GM21381 (cell line): ENCODE results near the gene P3H2.
A peak's percentile ranks its signal among the peaks of the same experiment; 100 is the strongest.
"Not testable (repeated sequence)": the region's sequence is repeated elsewhere in the genome, so short reads cannot be mapped to it uniquely, and the experiment has no call there.

ENCODE experiments used
- ATAC-seq: cut with Tn5 transposase; IDR thresholded peaks from one replicate; pipeline ENCODE4 v1.9.1; 2021; ENCODE audit warnings: mild to moderate bottlenecking, moderate library complexity; ENCODE audit not compliant: unreplicated experiment

The P3H2 gene, protein sequence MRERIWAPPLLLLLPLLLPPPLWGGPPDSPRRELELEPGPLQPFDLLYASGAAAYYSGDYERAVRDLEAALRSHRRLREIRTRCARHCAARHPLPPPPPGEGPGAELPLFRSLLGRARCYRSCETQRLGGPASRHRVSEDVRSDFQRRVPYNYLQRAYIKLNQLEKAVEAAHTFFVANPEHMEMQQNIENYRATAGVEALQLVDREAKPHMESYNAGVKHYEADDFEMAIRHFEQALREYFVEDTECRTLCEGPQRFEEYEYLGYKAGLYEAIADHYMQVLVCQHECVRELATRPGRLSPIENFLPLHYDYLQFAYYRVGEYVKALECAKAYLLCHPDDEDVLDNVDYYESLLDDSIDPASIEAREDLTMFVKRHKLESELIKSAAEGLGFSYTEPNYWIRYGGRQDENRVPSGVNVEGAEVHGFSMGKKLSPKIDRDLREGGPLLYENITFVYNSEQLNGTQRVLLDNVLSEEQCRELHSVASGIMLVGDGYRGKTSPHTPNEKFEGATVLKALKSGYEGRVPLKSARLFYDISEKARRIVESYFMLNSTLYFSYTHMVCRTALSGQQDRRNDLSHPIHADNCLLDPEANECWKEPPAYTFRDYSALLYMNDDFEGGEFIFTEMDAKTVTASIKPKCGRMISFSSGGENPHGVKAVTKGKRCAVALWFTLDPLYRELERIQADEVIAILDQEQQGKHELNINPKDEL

DNA sequence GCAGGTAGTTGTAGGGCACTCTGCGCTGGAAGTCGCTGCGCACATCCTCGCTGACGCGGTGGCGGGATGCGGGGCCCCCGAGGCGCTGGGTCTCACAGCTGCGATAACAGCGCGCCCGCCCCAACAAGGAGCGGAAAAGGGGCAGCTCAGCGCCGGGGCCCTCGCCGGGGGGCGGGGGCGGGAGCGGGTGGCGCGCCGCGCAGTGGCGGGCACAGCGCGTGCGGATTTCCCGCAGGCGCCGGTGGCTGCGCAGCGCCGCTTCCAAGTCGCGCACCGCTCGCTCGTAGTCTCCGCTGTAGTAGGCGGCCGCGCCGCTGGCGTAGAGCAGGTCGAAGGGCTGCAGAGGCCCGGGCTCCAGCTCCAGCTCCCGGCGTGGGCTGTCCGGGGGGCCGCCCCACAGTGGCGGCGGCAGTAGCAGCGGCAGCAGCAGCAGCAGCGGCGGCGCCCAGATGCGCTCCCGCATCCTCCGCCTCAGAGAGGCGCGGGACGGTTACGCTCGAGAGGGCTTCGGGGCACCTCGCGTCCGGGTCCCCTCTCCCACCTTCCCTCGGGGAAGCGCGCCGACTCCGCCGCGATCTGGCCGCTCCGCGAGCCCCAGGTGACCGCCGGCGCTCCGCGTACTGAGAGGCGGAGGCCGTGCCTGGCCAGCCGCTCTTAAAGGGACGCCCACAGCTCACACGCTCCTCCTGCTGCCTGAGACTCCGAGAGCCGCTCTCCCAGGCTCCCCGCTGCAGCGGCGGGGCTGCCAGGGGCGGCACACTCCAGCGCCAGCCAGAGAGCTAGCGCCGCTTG, at the start of gene P3H2:
Gene P3H2, minus strand, starts transcription at position 629 of the 792 bp plus-strand sequence. Its CDS starts 166 bp downstream, at position 463.
- peak; percentile 73 for ATAC-seq

GRCh38 chr3:190169877-190170276, 49.2 kb upstream of the P3H2 start:
- peak; percentile 72 for ATAC-seq

- ATAC-seq, result no peak
Observed at GRCh38 chr3:190169243-190169642, 48.5 kb upstream of the P3H2 start.

- no peak for ATAC-seq
Observed at GRCh38 chr3:190167936-190168680, 47.4 kb upstream of the P3H2 start.

DNA sequence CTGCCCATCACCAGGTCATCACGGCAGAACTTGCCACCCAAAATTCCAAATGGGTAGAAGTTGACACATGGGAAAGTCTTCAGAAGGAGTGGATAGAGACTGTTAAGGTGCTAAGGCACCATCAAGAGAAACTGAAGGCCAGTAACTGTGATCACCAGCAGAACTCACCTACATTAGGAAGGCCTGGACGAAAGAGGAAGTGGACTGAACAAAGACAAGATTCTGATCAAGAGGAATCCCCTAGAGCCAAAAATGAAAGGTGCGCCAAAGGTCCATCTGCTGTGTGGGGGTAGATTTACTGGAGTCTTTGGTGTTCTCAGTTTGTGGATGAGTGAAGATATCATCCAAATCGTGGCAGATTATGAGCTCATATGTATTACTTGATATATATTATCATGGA, 46.3 kb upstream of the P3H2 start:
- ATAC-seq, result no peak

DNA sequence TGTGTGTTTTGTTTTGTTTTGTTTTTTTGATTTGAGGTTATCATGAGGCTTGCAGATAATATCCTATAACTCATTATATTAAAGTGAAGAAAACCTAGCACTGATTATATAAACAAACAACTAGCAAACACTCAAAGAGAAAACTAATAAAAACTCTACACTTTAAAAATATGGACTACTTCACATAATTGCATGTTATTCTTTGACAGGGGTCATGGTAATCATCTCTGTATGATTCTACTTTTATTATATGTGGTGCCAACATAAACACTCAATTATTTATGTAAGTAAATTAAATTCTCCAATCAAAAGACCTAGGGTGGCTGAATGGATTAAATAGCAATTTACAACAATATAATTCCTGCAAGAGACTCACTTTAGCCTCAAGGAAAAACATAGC, 44.6 kb upstream of the P3H2 start:
- no peak for ATAC-seq

DNA sequence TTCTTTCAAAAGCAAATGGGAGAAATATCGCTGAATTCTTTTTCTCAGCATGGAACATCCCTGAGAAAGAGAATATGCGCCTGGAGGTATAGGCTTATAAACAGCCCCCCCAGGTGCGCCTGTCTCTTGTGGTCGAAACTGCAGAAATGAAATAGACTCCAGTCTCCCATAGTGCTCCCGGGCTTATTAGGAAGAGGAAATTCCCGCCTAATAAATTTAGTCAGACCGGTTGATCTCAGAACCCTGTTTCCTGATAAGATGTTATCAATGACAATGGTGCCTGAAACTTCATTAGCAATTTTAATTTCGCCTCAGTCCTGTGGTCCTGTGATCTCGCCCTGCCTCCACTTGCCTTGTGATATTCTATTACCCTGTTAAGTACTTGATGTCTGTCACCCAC, 41.3 kb upstream of the P3H2 start:
- not testable (repeated sequence) for ATAC-seq

GRCh38 chr3:190159902-190160435, 39.3 kb upstream of the P3H2 start:
- no peak for ATAC-seq

GRCh38 chr3:190158261-190158660, 37.6 kb upstream of the P3H2 start:
- no peak for ATAC-seq

GRCh38 chr3:190155752-190156151, 35.1 kb upstream of the P3H2 start:
- no peak for ATAC-seq

DNA sequence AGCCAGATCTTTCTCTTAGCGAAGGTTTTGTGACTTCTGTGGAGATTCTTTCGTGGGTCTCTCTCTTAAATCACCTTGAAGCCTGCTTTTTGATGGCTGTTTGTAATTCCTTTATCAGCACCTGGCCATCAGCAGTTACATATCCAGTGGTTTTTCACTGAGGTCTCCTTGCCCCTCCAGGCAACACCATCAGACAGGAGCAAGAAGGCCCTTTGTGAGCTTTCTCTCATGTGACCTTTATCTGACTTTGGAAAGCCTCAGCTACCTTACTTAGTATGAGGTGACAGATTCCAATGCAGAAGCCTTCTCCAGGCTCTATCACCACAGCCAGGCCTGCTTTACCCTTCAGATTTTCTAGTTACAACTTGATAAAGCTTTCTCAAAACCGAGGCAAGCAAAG, 30.0 kb upstream of the P3H2 start:
- ATAC-seq, result no peak

DNA sequence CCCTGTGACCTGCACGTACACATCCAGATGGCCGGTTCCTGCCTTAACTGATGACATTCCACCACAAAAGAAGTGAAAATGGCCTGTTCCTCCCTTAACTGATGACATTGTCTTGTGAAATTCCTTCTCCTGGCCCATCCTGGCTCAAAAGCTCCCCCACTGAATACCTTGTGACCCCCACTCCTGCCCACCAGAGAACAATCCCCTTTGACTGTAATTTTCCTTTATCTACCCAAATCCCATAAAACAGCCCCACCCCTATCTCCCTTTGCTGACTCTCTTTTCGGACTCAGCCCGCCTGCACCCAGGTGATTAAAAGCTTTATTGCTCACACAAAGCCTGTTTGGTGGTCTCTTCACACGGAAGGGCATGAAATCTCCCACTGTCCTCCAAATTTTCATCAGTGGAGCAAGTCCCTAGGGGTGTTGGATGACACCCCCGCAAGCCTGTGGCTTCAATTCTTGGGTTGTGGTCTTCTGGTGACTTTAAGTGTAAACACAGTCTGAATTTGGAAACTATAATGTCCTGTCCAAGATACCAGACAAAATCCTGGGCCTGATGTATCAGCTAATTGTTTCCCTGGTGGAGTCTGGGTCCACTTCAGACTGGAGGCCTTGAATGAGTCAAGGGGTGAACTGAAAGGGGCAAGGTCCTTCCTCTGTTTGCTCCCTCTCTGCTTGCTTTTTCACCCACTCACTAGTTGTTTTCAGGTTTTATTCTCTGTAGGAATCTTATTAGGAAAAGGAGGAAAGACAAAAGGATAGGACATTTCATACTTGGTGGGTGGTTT, 29.3 kb upstream of the P3H2 start:
- ATAC-seq, result not testable (repeated sequence)

- not testable (repeated sequence) for ATAC-seq
Observed at GRCh38 chr3:190144793-190145192, 24.1 kb upstream of the P3H2 start.

GRCh38 chr3:190142041-190142440, 21.3 kb upstream of the P3H2 start:
- no peak for ATAC-seq

DNA sequence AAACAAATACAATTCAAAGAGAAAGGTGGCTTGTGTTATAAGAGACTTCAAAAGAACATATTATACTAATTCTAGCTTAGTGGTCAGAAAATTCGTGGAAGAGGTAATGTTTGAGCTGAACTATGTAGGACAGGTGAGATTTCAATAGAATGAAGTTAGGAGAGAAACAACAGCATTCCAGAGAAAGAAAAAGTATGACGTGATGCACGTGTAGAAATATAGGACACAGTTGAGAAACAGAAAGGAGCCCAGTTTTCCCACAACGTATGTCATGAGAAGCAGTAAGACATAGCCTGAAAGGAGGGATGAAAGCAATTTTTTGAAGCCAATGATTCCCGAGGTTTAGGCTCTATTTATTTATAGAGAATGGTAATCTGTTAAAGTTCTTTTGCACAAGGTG, 18.7 kb upstream of the P3H2 start:
- no peak for ATAC-seq

GRCh38 chr3:190132371-190132770, 11.7 kb upstream of the P3H2 start:
- ATAC-seq, result no peak

GRCh38 chr3:190131329-190131728, 10.6 kb upstream of the P3H2 start:
- ATAC-seq, result no peak

GRCh38 chr3:190130696-190131095, 10.0 kb upstream of the P3H2 start:
- no peak for ATAC-seq

GRCh38 chr3:190130037-190130436, 9.3 kb upstream of the P3H2 start:
- no peak for ATAC-seq

DNA sequence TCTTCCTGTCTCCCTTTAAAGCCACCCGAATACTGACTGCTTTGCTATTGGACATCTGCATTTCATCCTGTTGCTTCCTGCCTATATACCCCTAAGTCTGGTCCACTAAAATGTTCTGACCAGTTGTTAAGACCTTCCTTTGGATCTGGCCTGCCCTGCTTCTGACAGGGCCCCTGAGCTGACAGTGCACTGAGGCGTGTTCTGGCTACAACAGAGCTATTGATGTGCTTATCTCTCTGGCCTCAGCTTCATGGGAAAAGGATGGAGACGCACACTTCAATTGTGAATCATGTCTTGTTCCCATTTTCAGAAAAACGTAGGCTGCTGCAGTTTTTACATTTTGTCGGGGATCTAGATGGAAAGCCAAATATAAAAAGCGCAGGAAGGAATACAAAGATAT, 7.1 kb upstream of the P3H2 start:
- no peak for ATAC-seq
